Measurements from ENCODE around the gene CD209. TPM values are rescaled to one million over a fixed set of nuclear protein-coding genes. Genes with fewer than 3 reads are reported as not detected.

The CD209 gene
- total RNA-seq, 1 donor from 2014 or later = 0.11 TPM

Other genes with a start within 250 kb of the CD209 start
- gene ZNF358, start 231.4 kb downstream of the CD209 start, total RNA-seq = 13.5 and 16.9 TPM in 2 replicates
- 13.4 and 13.7 TPM in 2 replicates for gene MCOLN1, start 224.9 kb downstream of the CD209 start, total RNA-seq
- 110 and 116 TPM in 2 replicates for gene PNPLA6, start 211.8 kb downstream of the CD209 start, total RNA-seq
- gene CAMSAP3, start 151.7 kb downstream of the CD209 start, total RNA-seq = 0.64 and 0.80 TPM in 2 replicates
- 47.4 and 51.8 TPM in 2 replicates for gene XAB2, start 118.0 kb downstream of the CD209 start, total RNA-seq
- gene PET100, start 117.7 kb downstream of the CD209 start, total RNA-seq = 109 and 123 TPM in 2 replicates
- 2.1 and 2.8 TPM in 2 replicates for gene PCP2, start 113.8 kb downstream of the CD209 start, total RNA-seq
- gene STXBP2, start 110.4 kb downstream of the CD209 start, total RNA-seq = 147 and 176 TPM in 2 replicates
- gene RETN, start 78.5 kb downstream of the CD209 start, total RNA-seq = not detected in 2 replicates
- gene MCEMP1, start 70.4 kb downstream of the CD209 start, total RNA-seq = not detected in 2 replicates
- 110 and 123 TPM in 2 replicates for gene TRAPPC5, start 66.7 kb downstream of the CD209 start, total RNA-seq
- gene FCER2, start 45.4 kb downstream of the CD209 start, total RNA-seq = 191 and 193 TPM in 2 replicates
- 0.55 and 0.78 TPM in 2 replicates for gene CLEC4G, start 15.4 kb downstream of the CD209 start, total RNA-seq
- gene CLEC4M, start 15.7 kb upstream of the CD209 start, total RNA-seq = 1.3 and 2.0 TPM in 2 replicates
- gene EVI5L, start 82.7 kb upstream of the CD209 start, total RNA-seq = 9.2 and 12.8 TPM in 2 replicates
- gene PRR36, start 126.9 kb upstream of the CD209 start, total RNA-seq = not detected in 2 replicates
- not detected in 2 replicates for gene LRRC8E, start 141.0 kb upstream of the CD209 start, total RNA-seq
- 46.3 and 52.8 TPM in 2 replicates for gene MAP2K7, start 156.3 kb upstream of the CD209 start, total RNA-seq
- not detected in 2 replicates for gene TGFBR3L, start 167.3 kb upstream of the CD209 start, total RNA-seq
- 14.4 and 15.3 TPM in 2 replicates for gene SNAPC2, start 172.8 kb upstream of the CD209 start, total RNA-seq
- not detected in 2 replicates for gene CTXN1, start 178.6 kb upstream of the CD209 start, total RNA-seq
- 78.4 and 92.5 TPM in 2 replicates for gene TIMM44, start 196.1 kb upstream of the CD209 start, total RNA-seq